ENCODE data around the gene ZNF511.
A peak's percentile ranks its signal among the peaks of the same experiment; 100 is the strongest.

Gene ZNF511

DNA sequence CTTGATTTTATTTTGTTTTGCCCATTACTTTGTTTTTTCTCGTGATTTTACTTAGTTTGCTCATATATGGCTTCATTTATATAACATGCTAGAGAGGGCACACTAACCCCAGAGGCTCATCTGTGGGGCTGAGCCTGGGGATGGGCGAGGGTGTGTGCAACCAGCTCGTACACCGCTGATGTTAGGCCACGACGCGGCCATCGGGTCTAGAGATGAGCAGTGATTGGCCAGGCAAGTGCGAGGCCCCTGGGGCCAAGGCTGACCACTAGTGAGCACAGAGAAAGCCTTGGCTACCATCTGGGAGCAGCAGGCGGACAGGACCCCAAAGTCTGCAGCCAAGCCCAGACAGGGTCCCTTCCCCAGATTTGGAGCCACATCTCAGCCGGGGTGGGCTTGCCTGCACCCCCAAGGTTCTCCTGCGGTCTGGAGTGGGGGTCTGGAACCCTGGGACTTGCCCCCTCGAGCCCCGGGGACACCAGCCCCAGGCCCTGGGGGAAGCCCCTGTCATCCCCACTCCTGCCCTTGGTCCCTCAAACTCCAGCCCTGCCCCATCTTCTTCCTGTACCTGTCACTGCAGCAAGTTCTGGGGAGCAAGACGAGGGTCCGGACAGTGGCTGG, 45.4 kb downstream of the ZNF511 start:
- no peak for DNase-seq (ENCODE audit: low spot score)

DNA sequence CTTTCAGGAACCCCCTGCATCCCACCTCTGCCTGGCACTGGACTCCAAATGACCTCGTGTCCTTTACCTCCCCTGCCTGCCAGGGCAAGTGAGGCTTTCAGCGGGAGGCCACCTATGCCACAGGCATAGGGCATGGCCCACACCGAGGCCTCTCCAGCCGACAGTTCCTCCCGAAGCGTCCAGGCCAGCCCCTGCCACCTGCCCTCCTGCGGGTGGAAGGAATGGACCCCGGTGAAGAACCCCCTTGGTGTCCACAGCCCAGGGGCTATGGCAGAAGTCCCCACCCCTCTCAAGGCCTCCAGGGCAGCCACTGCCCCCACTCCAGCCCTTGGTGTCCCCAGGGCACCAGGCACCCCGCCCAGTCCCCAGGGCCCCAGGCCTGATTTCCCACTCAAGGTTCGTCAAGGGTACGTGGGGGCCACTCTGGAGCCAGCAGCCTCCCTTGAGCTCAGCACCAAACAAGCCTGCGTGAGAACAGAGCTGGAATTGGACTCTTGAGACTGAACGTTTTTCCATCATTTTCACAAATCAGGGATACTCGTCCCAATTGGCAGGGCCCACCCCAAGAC, 46.0 kb downstream of the ZNF511 start:
- DNase-seq (ENCODE audit: low spot score) = no peak

DNA sequence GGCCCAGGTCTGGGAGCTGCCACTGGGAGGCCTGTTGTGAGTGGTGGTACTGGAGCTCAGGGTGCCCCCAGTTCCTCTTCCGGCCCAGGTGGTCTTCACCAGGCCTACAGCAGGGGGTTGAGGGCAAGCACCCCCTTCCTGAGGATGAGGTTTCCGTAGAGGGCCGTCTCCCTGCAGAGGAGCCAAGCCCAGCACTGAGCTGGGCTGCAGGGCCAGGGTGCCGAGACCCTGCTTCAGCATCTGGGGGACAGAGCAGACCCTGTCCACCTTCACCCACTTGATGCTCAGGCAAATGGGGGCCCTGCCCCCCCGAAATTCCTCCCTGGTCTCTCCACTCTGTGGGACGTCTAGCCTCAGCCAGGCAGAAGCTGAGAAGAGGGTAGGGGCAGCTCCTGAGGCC, 46.6 kb downstream of the ZNF511 start:
- DNase-seq (ENCODE audit: low spot score) = no peak

DNA sequence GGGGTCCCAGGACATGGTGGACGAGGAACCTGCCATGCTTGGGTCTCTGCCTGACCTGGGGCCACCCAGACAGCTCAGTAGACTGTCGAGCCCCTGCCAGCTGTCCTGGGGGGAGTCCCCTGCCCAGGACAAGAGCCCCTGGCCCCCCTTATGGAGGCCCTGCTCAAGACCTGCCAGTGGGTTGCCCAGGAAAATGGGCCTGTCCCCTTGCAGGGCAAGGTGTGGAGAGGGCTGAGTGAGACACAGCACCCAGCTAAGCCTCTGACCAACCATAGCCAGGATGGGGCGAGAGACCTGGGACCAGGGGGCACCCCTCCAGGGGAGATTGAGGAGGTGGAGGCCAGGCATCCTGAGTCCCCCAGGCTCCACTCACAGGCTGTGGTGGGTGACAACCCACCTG, 47.3 kb downstream of the ZNF511 start:
- DNase-seq (ENCODE audit: low spot score) = no peak

DNA sequence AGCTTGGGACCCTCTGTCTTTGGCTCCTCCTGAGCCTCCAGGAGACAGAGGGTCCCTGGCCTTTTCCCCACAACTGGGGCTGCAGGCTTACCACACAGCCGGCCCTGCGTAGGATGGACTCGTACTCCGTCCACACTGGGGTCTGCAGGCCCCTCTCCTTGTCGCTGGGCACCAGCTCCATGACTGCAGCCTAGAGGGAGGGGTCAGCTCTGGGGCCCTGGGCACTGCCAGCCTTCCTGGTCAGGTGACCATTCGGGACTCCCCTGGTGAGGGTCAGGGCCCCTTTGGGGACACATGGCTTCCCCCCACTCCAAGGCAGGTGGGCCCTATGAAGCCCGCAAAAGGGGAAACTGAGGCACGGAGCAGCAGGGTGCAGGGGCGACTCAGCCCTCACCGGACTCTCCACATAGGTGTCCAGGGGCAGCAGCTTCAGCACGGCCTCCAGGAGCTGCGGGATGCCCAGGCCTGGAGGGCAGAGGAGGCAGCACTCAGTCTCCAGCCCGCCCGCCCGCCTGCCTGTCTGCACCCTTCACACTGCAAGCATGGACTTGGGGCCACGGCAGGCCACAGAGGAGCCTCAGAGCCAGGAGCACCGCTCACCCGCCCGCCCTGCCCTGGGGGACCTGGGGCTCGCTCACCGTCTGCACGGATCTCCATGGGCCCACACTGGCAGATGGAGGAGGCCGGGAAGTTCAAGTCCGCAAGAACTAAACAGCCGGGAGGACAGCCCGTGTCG, 48.0 kb downstream of the ZNF511 start:
- no peak for DNase-seq (ENCODE audit: low spot score)

DNA sequence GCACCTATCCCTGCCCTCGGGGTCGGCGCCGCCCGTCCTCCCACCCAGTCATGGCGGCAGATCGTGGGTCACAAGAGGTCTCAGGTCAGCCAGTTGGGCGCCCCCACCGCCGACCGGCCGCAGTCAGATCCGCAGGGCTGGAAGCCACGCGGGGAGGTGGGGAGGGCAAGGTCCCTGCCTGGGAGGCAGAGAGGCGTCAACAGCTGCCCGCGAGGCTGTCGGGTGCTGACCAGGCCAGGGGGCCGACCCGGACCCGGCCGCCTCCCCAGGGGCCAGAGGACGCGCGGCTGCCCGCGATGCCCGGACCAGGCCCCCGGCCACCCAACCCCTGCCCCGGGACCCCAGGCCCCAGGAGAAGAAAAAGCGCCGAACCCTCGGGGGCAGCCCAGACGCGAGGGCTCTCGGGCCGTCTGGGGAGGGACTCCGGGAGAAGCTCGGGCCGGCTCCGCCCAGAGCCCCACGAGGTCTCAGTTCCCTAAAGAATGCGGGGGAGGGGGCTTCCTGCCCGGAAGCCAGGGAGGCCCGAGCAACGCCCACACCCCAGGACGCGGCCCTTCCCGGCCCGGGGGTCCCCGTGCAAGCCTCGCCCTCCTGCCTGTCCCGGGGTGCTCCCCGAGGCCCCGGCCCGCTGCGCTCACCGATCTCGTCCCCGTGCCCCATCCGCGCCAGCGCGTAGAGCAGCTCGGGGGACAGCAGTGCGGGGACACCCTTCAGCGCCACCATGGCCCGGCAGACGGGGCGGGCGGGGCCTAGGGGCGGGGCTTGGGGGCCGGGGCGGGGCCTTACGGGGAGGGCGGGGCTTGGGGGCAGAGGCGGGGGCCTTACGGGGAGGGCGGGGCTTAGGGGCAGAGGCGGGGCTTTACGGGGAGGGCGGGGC, 48.8 kb downstream of the ZNF511 start, which contains the start of gene FUOM:
Gene FUOM, minus strand, starts transcription at position 735 of the 877 bp plus-strand sequence. Its CDS starts 12 bp downstream, at position 723.
- peak; percentile 95 for DNase-seq (ENCODE audit: low spot score)

DNA sequence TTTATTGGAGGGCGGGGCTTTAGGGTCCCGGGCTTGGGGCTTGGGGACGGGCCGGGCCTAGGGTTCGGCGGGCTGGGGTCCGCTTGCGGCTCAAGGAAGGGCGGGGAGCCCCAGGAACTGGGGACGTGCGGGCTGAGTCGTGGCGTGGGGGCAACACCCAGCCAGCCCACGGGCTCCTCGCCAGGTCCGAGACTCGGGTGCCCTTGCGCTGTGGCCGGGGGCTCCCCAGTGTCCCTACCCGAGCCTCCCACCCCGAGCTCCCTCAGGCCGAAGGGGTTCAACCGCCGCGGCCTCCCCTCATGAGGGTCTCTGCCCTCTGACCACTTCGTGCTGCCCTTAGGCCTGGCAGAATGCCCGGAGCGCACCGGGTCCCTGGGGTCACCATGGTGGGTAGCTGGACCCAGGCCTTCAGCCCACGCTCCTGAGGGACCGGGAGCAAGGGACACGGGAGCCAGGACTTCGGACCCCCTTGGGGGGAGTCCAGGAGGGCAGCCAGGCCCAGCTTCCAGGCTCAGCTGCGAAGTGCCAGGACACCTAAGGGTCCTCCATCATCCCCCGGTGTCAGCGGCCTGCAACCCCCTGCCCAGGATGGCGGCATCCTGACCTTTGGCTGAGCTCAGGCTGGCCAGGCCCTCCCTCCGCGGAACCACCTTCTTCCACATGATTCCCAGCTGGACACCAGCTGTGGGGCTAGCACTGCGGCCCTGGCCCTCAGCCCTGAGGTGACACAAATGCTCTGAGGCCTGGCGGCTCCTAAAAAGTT, 49.6 kb downstream of the ZNF511 start:
- DNase-seq (ENCODE audit: low spot score) = no peak

DNA sequence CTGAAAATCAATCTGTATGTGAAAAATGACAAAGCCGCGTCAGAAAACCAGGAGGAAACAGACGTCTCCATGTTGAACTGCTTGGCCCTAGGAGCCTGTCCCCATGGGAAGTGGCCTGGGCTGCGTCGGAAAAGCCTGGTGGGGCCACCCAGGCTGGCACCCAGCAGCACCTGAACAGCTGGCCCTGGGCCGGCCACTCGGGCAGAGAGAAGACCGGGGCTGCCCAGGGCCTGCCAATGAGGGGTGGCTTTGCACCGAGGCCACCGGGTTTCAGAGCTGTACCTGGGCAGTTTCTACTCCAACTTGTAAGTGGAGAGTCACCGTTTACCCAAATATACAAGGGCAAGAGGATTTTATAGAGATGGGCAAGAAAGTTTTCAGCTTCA, 50.2 kb downstream of the ZNF511 start:
- no peak for DNase-seq (ENCODE audit: low spot score)

DNA sequence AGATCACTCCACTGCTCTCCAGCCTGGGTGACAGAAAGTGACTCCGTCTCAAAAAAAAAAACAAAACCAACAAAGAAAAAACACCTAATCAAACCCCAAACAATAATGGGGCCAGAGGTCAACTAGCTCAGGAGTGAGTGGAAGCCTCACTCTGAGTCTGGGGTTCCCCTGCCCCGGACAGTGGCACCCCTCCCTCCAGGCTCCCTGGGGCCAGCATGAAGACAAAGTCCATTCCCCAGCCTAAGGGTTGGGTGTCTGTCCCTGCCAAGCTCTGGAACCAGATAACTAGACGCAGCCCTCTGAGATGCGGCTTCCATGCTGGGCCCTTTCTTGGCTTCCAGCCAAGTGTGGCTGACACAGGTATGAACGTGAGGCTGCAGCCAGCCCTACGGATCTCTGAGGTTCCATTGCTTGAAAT, 50.8 kb downstream of the ZNF511 start:
- DNase-seq (ENCODE audit: low spot score) = no peak

DNA sequence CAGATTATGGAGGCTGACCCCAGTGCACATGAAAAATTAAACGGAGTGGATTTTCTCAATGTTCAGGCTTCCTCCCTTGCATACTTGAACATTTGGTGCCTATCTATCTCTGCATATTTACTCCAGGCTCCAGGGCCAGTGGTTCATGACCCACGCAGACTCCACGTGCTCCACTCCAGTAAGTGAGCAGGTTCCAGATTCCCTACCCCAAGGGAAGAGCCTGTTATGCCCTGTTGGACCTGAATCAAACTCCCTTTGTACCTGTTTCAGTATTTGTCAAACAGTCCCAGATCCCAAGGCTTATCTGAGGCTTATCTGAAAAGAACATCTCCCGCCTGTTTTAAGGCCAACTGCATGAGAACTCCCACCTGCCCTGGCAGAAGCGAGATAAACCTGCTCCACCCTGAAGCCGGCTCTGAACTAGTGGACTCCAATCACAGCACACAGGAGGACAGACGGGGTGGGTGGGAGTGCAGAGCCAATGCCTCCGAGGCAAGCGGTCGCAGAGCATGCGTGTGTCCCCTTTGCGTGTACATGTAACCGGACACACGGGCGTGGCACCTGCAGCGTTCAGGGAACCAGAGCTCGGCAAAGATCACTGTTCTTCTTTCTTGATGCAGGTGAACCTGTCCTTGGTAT, 51.4 kb downstream of the ZNF511 start:
- DNase-seq (ENCODE audit: low spot score) = no peak

DNA sequence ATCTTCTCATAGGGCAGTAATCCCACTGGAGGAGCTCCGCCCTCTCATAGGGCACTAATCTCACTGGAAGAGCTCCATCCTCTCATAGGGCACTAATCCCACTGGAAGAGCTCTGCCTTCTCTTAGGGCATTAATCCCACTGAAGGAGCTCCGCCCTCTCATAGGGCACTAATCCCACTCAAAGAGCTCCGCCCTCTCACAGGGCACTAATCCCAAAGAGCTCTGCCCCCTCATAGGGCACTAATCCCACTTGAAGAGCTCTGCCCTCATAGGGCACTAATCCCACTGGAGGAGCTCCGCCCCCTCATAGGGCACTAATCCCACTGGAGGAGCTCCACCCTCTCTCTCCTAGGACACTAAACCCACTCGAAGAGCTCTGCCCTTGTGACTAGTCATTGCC, 52.5 kb downstream of the ZNF511 start:
- DNase-seq (ENCODE audit: low spot score) = no peak

DNA sequence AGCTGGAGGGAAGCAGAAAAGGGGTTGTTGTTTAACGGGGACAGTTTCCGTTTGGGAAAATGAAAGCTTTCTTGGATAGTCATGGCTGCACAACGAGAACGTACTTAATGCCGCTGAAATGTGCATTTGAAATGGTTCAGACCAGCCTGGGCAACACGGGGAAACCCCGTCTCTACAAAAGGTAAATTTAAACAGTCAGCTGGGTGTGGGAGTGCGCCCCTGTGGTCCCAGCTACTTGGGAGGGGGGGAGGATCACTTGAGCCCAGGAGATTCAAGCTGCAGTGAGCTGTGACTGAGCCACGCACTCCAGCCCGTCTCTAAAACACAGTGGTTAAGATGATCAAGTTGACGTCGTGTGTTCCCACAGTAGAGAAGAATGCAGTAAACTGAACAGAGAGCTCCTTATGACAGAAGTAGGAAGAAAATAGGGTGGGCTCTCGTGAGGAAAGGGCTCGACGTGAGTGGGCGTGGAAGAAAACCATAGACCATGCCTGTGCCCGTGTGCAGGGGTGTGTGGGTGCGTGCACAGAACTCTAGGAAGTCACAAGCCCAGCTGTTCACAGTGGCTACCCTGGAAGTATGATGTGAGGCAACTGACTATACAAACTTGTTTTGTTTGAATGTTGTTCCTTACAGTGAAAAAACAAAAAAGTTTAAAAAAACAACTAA, 53.2 kb downstream of the ZNF511 start:
- no peak for DNase-seq (ENCODE audit: low spot score)
